Activated CD4-positive, alpha-beta memory T cell treated with anti-CD3 and anti-CD28 coated beads for 36 hours (primary cell): ENCODE results near the gene MAD2L2. TPM values are rescaled to one million over a fixed set of nuclear protein-coding genes. Genes with fewer than 3 reads are reported as not detected.

Experiments
- CTCF ChIA-PET: fragments of 350-600 bp; sonication (Branson Sonifier 250); formaldehyde crosslinking; loops from one replicate; lab custom pipeline; 2021; ENCODE audit warnings: antibody characterized with exemption, inconsistent platforms; lab: Charles Lee
- POLR2A ChIA-PET: fragments of 350-600 bp; sonication (Branson Sonifier 250); formaldehyde crosslinking; loops from one replicate; lab custom pipeline; 2021; ENCODE audit warnings: antibody characterized with exemption; lab: Charles Lee
- DNase-seq: peaks from one replicate; pipeline ENCODE4 v3.0.0-alpha.2; 2020
- H3K27ac Mint-ChIP-seq: one replicate; pipeline ENCODE4 v1.8.0; 2021; ENCODE audit warnings: mixed read lengths
- H3K27me3 Mint-ChIP-seq: one replicate; pipeline ENCODE4 v1.8.0; 2021; ENCODE audit warnings: mixed read lengths
- H3K36me3 Mint-ChIP-seq: one replicate; pipeline ENCODE4 v1.8.0; 2021; ENCODE audit warnings: mixed read lengths
- H3K4me1 Mint-ChIP-seq: one replicate; pipeline ENCODE4 v1.8.0; 2021; ENCODE audit warnings: low read depth, mixed read lengths
- H3K4me3 Mint-ChIP-seq: one replicate; pipeline ENCODE4 v1.8.0; 2021; ENCODE audit warnings: mild to moderate bottlenecking, mixed read lengths
- H3K9me3 Mint-ChIP-seq: one replicate; pipeline ENCODE4 v1.8.0; 2021; ENCODE audit warnings: mixed read lengths
- intact Hi-C: fragments of 100-400 bp; cut with micrococcal nuclease; formaldehyde crosslinking; loops from one replicate; pipeline ENCODE4 v1.15.1; 2023
- total RNA-seq, 2 experiments: library from RNA; stranded (reverse); gene quantifications; one replicate each; pipeline ENCODE4 v1.2.3, GENCODE V29; 2021

The MAD2L2 gene
- total RNA-seq, 2 experiments from 2014 or later, result 88.5 to 93.2 TPM

GRCh38 chr1:11719313-11720032, 38.5 kb upstream of the MAD2L2 start:
- ChIA-PET CTCF (interaction anchor here (0.9 to 4.7 kb wide), 30 partner anchors 8 to 681 kb away, joined by 3 to 100 read pairs (median 5); partner anchors contain the start of genes AGTRAP, DISP3, FBXO2 and FBXO44), POLR2A (interaction anchor here (0.9 to 2.0 kb wide), 6 partner anchors 11 to 616 kb away, joined by 3 to 14 read pairs (median 3); partner anchors contain the start of gene FBXO6)
- DNase-seq, result peak; percentile 88
- Mint-ChIP-seq H3K9me3 (no peaks in the 10 kb centered on the region), H3K36me3 (no peaks in the 10 kb centered on the region), H3K4me3 (peak overlapping the region; percentile 73), H3K27me3 (no peaks in the 10 kb centered on the region), H3K4me1 (peaks cover 12% of the 10 kb centered on the region), H3K27ac (peak overlapping the region; percentile 68)
- intact Hi-C loops, result loop anchor here (1.0 kb wide), 3 partner anchors 38 to 69 kb away; partner anchors contain the start of genes FBXO6 and MAD2L2

- Mint-ChIP-seq H3K27ac (no peak overlapping the region), H3K36me3 (no peaks in the 10 kb centered on the region), H3K9me3 (no peaks in the 10 kb centered on the region), H3K27me3 (peaks cover 2% of the 10 kb centered on the region), H3K4me3 (no peak overlapping the region), H3K4me1 (peaks cover 11% of the 10 kb centered on the region)
- intact Hi-C loops, result no loop called here
- no peak for DNase-seq
- ChIA-PET POLR2A (no interaction called here), CTCF (interaction anchor here (0.6 to 1.6 kb wide), 3 partner anchors 51 to 399 kb away, joined by 3 to 4 read pairs (median 3); partner anchors contain the start of gene FBXO6)
Observed at GRCh38 chr1:11714831-11715575, 34.1 kb upstream of the MAD2L2 start.

- POLR2A ChIA-PET, result no interaction called here
- Mint-ChIP-seq H3K36me3 (no peaks in the 10 kb centered on the region), H3K27ac (no peak overlapping the region), H3K9me3 (no peaks in the 10 kb centered on the region), H3K4me3 (no peak overlapping the region), H3K4me1 (no peaks in the 10 kb centered on the region), H3K27me3 (peaks cover 2% of the 10 kb centered on the region)
- intact Hi-C loops, result no loop called here
- CTCF ChIA-PET, result interaction anchor here (0.7 kb wide), 2 partner anchors 80 to 102 kb away, joined by 3 read pairs; no protein-coding TSS in a partner anchor
- no peak for DNase-seq
Observed at GRCh38 chr1:11713095-11713494, 32.1 kb upstream of the MAD2L2 start.

GRCh38 chr1:11712285-11712684, 31.3 kb upstream of the MAD2L2 start:
- no peak for DNase-seq
- H3K27me3 Mint-ChIP-seq, result peaks cover 2% of the 10 kb centered on the region
- intact Hi-C loops, result no loop called here
- POLR2A ChIA-PET, result no interaction called here
- H3K27ac Mint-ChIP-seq, result no peak overlapping the region
- no peaks in the 10 kb centered on the region for H3K9me3 Mint-ChIP-seq
- CTCF ChIA-PET, result interaction anchor here (0.7 kb wide), 1 partner anchor 102 kb away, joined by 3 read pairs; no protein-coding TSS in a partner anchor
- no peaks in the 10 kb centered on the region for H3K36me3 Mint-ChIP-seq
- no peaks in the 10 kb centered on the region for H3K4me1 Mint-ChIP-seq
- H3K4me3 Mint-ChIP-seq, result no peak overlapping the region

- H3K36me3 Mint-ChIP-seq, result no peaks in the 10 kb centered on the region
- ChIA-PET POLR2A (no interaction called here), CTCF (interaction anchor here (0.7 to 2.5 kb wide), 8 partner anchors 8 to 66 kb away, joined by 3 to 21 read pairs (median 4); partner anchors contain the start of gene FBXO6)
- no peaks in the 10 kb centered on the region for H3K9me3 Mint-ChIP-seq
- no peaks in the 10 kb centered on the region for H3K4me1 Mint-ChIP-seq
- no peak for DNase-seq
- H3K27ac Mint-ChIP-seq, result no peak overlapping the region
- no peak overlapping the region for H3K4me3 Mint-ChIP-seq
- H3K27me3 Mint-ChIP-seq, result peaks cover 2% of the 10 kb centered on the region
- intact Hi-C loops, result no loop called here
Observed at GRCh38 chr1:11711490-11711889, 30.5 kb upstream of the MAD2L2 start.

GRCh38 chr1:11708554-11709350, 27.8 kb upstream of the MAD2L2 start:
- no peak for DNase-seq
- ChIA-PET POLR2A (interaction anchor here (0.6 to 1.5 kb wide), 3 partner anchors 11 to 56 kb away, joined by 3 to 4 read pairs (median 3); no protein-coding TSS in a partner anchor), CTCF (interaction anchor here (1.0 to 1.3 kb wide), 4 partner anchors 11 to 63 kb away, joined by 3 to 4 read pairs (median 4); partner anchors contain the start of gene FBXO6)
- no peak overlapping the region for H3K4me3 Mint-ChIP-seq
- no peaks in the 10 kb centered on the region for H3K36me3 Mint-ChIP-seq
- intact Hi-C loops, result no loop called here
- peaks cover 2% of the 10 kb centered on the region for H3K27me3 Mint-ChIP-seq
- H3K27ac Mint-ChIP-seq, result no peak overlapping the region
- H3K4me1 Mint-ChIP-seq, result no peaks in the 10 kb centered on the region
- H3K9me3 Mint-ChIP-seq, result no peaks in the 10 kb centered on the region

GRCh38 chr1:11707621-11708276, 26.8 kb upstream of the MAD2L2 start:
- Mint-ChIP-seq H3K27me3 (peaks cover 2% of the 10 kb centered on the region), H3K9me3 (no peaks in the 10 kb centered on the region), H3K27ac (no peak overlapping the region), H3K36me3 (no peaks in the 10 kb centered on the region), H3K4me1 (no peaks in the 10 kb centered on the region), H3K4me3 (no peak overlapping the region)
- CTCF ChIA-PET, result interaction anchor here (0.9 to 1.3 kb wide), 5 partner anchors 12 to 670 kb away, joined by 3 to 5 read pairs (median 3); no protein-coding TSS in a partner anchor
- POLR2A ChIA-PET, result interaction anchor here (0.6 to 1.5 kb wide), 3 partner anchors 12 to 55 kb away, joined by 3 to 4 read pairs (median 3); no protein-coding TSS in a partner anchor
- no peak for DNase-seq
- intact Hi-C loops, result no loop called here

GRCh38 chr1:11706292-11706691, 25.3 kb upstream of the MAD2L2 start:
- ChIA-PET CTCF (no interaction called here), POLR2A (no interaction called here)
- no peak for DNase-seq
- Mint-ChIP-seq H3K4me3 (no peak overlapping the region), H3K9me3 (no peaks in the 10 kb centered on the region), H3K27ac (no peak overlapping the region), H3K36me3 (no peaks in the 10 kb centered on the region), H3K4me1 (no peaks in the 10 kb centered on the region), H3K27me3 (peaks cover under 1% of the 10 kb centered on the region)
- intact Hi-C loops, result no loop called here

- ChIA-PET POLR2A (no interaction called here), CTCF (interaction anchor here (1.2 to 1.3 kb wide), 2 partner anchors 55 to 60 kb away, joined by 3 read pairs; no protein-coding TSS in a partner anchor)
- no peaks in the 10 kb centered on the region for H3K9me3 Mint-ChIP-seq
- intact Hi-C loops, result no loop called here
- no peaks in the 10 kb centered on the region for H3K4me1 Mint-ChIP-seq
- no peaks in the 10 kb centered on the region for H3K36me3 Mint-ChIP-seq
- no peak overlapping the region for H3K4me3 Mint-ChIP-seq
- H3K27me3 Mint-ChIP-seq, result peaks cover 2% of the 10 kb centered on the region
- H3K27ac Mint-ChIP-seq, result no peak overlapping the region
- no peak for DNase-seq
Observed at GRCh38 chr1:11705596-11705995, 24.6 kb upstream of the MAD2L2 start.

GRCh38 chr1:11704691-11705475, 23.9 kb upstream of the MAD2L2 start:
- no peaks in the 10 kb centered on the region for H3K4me1 Mint-ChIP-seq
- DNase-seq, result no peak
- POLR2A ChIA-PET, result no interaction called here
- H3K36me3 Mint-ChIP-seq, result no peaks in the 10 kb centered on the region
- intact Hi-C loops, result no loop called here
- peaks cover 2% of the 10 kb centered on the region for H3K27me3 Mint-ChIP-seq
- H3K9me3 Mint-ChIP-seq, result no peaks in the 10 kb centered on the region
- H3K4me3 Mint-ChIP-seq, result no peak overlapping the region
- CTCF ChIA-PET, result interaction anchor here (1.2 to 1.8 kb wide), 3 partner anchors 15 to 59 kb away, joined by 3 to 7 read pairs (median 3); no protein-coding TSS in a partner anchor
- no peak overlapping the region for H3K27ac Mint-ChIP-seq
